ENCODE results near the gene USP6NL. TPM values are rescaled to one million over a fixed set of nuclear protein-coding genes. Genes with fewer than 3 reads are reported as not detected.
A peak's percentile ranks its signal among the peaks of the same experiment; 100 is the strongest.

USP6NL gene
- total and polyA plus RNA-seq, 2 of the 13 experiments (the other 11 are each of a cell fraction or from before 2014, with no cell fraction given) = 10.5 to 22.9 TPM

- no peak for TF ChIP-seq MLXIP (CRISPR knock-in tag; IDR thresholded peaks at IDR 0.05; ENCODE audit: borderline replicate concordance)
- no peak for TF ChIP-seq FOXP1 (IDR thresholded peaks at IDR 0.05)
- TF ChIP-seq FOXP1 (CRISPR knock-in tag; IDR thresholded peaks at IDR 0.05) = peak; percentile 58; the same call in 1 of the 2 replicates
- TF ChIP-seq MYPOP (CRISPR knock-in tag; IDR thresholded peaks at IDR 0.05) = 0 out of 2 replicates have a peak, but pooled peaks have one; percentile 37
- TF ChIP-seq ZNF264 (CRISPR knock-in tag; IDR thresholded peaks at IDR 0.05) = no peak
- TF ChIP-seq LCORL (IDR thresholded peaks at IDR 0.05) = no peak
- peak; percentile 81 for TF ChIP-seq LCORL (CRISPR knock-in tag; IDR thresholded peaks at IDR 0.05)
- TF ChIP-seq SOX13 (IDR thresholded peaks at IDR 0.05) = no peak
- TF ChIP-seq SOX13 (CRISPR knock-in tag; conservative IDR thresholded peaks at IDR 0.05 in 1 of 2, IDR thresholded peaks at IDR 0.05 in 1 of 2) = peak in 1 of 2 experiments; percentile 79; a peak in 2 of 4 replicates
- TF ChIP-seq ZNF597 (CRISPR knock-in tag; IDR thresholded peaks at IDR 0.05) = no peak
- TF ChIP-seq PPARG (CRISPR knock-in tag; conservative IDR thresholded peaks at IDR 0.05) = peak; percentile 29; the same call in 1 of the 2 replicates
- TF ChIP-seq SOX6 (IDR thresholded peaks at IDR 0.05) = no peak
- TF ChIP-seq SOX6 (CRISPR knock-in tag; IDR thresholded peaks at IDR 0.05) = peak; percentile 87
- 0 out of 2 replicates have a peak, but pooled peaks have one; percentile 38 for TF ChIP-seq PITX1 (CRISPR knock-in tag; IDR thresholded peaks at IDR 0.05)
- TF ChIP-seq TIGD3 (CRISPR knock-in tag; IDR thresholded peaks at IDR 0.05; ENCODE audit: borderline replicate concordance) = no peak
- 0 out of 2 replicates have a peak, but pooled peaks have one; percentile 39 for TF ChIP-seq SMYD3 (CRISPR knock-in tag; IDR thresholded peaks at IDR 0.05)
- no peak for TF ChIP-seq SMC3 (IDR thresholded peaks at IDR 0.05; ENCODE audit: low read length)
- TF ChIP-seq ZNF609 (CRISPR knock-in tag; IDR thresholded peaks at IDR 0.05; ENCODE audit: borderline replicate concordance) = peak; percentile 35; the same call in 1 of the 2 replicates
- no peak for TF ChIP-seq RBFOX2 (IDR thresholded peaks at IDR 0.05; ENCODE audit: low read depth, low read length)
- TF ChIP-seq SOX5 (CRISPR knock-in tag; IDR thresholded peaks at IDR 0.05; ENCODE audit: borderline replicate concordance) = peak; percentile 58; the same call in 1 of the 2 replicates
- peak; percentile 81 for TF ChIP-seq ISL2 (CRISPR knock-in tag; IDR thresholded peaks at IDR 0.05)
Measured at GRCh38 chr10:11522821-11523245, 88.6 kb downstream of the USP6NL start (continued).

All from HepG2 (cell line).